ENCODE data around the gene MSMB. TPM values are rescaled to one million over a fixed set of nuclear protein-coding genes. Genes with fewer than 3 reads are reported as not detected.
"Not testable (repeated sequence)": the region's sequence is repeated elsewhere in the genome, so short reads cannot be mapped to it uniquely, and the experiment has no call there.

MSMB gene
- total RNA-seq: 15.8 TPM

DNA sequence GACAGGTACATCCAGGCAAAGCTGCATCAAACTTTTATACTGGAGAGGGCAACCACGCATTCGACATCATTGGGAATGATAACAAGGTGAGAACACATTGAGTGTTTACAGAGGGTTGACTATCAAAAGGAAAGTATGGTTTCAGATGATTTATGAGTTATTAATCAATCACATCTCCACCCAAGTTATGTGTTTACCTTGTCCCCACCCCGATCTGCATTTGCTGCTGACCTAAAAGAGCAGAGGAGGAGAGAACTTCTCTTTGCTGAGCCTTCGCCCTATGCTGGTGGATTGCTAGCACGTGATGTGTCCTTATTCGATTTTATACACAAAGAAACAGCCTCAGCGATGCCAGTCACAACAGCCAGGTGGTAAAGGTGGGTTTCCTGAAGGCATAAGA lies at the start of gene MSMB:
TSS of gene MSMB (minus strand) at position 9 of the 400 bp plus-strand sequence. CDS start 32 bp downstream, outside the sequence.
- peak; percentile 56 for DNase-seq (ENCODE audit: low spot score)

- DNase-seq (ENCODE audit: low spot score): no peak
Observed at GRCh38 chr10:46094931-46095750, 49.1 kb upstream of the MSMB start.

GRCh38 chr10:46094197-46094500 lies 48.1 kb upstream of the MSMB start:
- no peak for DNase-seq (ENCODE audit: low spot score)

- DNase-seq (ENCODE audit: low spot score): not testable (repeated sequence)
Observed at GRCh38 chr10:46093316-46094196, 47.5 kb upstream of the MSMB start.

- DNase-seq (ENCODE audit: low spot score): no peak
Observed at GRCh38 chr10:46092524-46093081, 46.5 kb upstream of the MSMB start.

DNA sequence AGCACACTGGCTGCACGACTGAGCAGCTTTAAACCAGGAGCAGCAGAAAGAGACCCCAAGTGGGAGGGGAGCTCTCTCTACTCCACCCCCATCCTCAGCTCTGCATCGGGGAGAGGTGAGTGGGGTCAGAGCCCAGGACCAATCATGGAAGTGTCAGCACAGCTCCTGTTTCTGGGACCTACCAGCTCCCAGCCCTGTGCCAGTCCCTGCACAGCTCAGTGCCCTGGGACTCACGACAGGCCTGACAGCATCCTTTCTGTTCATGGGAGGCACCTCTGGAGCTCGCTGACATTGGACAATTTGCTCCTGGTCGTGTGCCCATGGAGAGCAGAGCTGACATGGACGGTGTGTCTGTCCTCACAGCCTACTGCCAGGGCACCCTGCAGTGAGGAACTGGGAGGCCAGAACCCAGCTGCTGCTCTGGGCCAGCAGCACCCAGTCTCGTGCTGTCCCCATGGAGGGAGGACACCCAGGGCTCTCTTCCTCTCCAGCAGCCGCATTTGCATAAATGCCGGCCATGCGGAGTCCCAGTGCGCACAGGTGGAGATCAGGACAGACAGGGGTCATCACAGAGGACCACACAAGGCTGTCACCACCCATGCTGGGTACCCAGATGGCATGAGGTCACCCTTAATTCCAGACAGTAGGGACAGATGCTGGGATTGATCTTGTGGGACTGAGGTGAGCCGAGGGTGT lies 45.9 kb upstream of the MSMB start:
- DNase-seq (ENCODE audit: low spot score): no peak

- no peak for DNase-seq (ENCODE audit: low spot score)
Observed at GRCh38 chr10:46091080-46091827, 45.2 kb upstream of the MSMB start.

DNA sequence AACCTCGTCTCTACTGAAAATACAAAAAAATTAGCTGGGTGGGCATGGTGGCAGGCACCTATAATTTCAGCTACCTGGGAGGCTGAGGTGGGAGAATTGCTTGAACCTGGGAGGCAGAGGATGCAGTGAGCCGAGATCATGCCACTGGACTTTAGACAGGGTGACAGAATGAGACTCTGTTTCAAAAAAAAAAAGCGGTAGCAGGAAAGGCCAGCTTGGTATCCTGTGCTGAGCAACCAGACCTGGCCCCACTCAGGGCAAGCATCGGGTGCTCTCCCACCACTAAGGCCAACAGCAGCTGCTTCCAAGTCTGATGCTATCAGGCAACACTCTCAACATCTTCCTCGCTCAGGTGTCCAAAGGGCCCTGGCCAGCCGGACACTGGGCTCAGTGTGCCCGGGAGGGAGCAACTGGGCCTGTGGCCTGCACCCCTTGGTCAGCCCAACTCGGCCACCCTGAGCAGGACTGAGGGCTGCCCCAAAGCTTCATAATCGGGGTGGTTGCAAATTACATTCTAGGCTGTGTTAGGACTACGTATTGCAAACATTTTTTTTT lies 44.3 kb upstream of the MSMB start:
- DNase-seq (ENCODE audit: low spot score): no peak

GRCh38 chr10:46087381-46087780 lies 41.3 kb upstream of the MSMB start:
- DNase-seq (ENCODE audit: low spot score): not testable (repeated sequence)

DNA sequence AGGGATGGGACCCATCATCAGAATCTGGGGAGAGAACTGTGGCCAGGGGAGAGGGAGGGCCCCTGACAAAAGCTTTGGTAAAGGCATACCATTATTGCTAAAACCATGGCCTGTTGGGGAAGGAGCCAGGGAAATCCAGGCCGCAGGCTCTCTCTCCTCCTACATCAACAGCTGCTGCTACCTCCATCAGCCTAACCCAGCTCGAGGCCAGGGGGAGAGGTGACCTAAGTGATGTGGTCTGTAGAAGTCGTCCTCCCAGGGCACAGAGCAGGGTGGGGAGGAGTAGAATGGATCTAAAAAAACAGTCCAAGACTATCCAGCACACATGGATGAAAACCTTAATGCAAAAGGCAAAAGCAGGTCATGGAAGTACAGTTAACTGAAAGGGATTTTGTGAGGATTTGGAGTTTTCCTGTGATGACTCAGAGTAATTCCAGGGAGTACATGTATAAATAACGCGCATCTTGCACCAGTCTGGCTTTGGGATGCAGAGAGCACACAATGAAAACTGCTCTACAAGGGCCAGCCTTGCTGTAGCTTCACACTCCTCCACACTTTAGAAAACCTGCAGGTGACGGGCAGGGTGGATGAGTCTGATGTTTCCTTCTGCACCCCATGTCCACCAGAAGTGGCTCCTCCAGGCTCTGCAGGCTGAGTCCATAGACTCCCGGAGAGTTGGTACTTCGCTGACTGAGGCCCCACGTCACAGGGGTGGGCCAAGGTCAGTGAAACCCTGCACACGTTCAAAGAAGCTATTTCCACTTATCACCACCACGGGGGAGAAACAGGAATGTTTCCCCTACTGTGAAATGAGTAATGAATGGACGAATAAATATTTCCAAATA lies 38.5 kb upstream of the MSMB start:
- DNase-seq (ENCODE audit: low spot score): no peak

DNA sequence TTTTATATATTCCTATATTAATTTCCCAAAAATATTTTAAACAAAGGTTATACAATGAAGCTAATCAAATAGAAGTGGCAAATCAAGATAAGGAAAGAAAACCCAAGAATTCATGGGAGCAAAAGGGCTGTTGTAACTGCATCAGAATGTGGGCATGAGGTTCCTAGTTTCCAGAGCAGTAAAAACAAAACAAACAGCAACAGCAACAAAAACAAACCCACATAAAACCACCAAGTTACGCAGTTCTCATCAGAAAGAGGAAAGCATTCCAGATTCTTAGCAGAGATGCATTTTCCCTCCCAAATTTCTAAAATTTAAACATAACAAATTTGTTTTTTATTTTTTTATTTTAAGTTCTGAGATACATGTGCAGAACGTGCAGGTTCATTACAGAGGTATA lies 34.8 kb upstream of the MSMB start:
- no peak for DNase-seq (ENCODE audit: low spot score)

- DNase-seq (ENCODE audit: low spot score): no peak
Observed at GRCh38 chr10:46079831-46080585, 33.9 kb upstream of the MSMB start.

DNA sequence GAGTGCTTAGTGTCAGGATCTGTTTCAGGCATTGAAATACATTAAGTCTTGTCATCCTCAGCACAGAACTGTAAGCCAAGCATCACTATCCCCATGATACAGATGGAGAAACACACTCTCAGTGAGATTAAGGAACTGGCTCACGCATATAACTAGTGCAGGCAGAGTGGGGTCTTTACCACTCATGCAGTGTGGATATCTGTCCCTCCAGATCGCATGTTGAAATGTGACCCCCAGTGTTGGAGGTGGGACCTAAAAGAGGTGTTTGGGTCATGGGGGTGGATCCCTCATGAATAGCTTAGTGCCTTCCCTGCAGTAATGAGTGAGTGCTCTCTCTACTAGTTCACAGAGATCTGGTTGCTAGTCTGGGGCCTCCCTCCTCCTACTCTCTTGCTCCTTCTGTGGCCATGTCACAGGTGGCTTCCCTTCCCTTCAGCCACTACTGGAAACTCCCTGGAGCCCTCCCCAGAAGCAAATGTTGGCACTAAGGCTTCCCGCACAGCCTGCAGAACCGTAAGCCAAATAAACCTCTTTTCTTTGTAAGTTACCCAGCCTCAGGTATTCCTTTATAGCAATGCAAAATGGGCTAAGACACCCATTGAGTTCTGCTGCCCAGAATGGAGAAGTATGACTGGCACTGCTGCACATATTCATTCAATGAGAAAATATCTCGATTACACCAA lies 31.8 kb upstream of the MSMB start:
- no peak for DNase-seq (ENCODE audit: low spot score)

GRCh38 chr10:46077141-46077554 lies 31.1 kb upstream of the MSMB start:
- no peak for DNase-seq (ENCODE audit: low spot score)

DNA sequence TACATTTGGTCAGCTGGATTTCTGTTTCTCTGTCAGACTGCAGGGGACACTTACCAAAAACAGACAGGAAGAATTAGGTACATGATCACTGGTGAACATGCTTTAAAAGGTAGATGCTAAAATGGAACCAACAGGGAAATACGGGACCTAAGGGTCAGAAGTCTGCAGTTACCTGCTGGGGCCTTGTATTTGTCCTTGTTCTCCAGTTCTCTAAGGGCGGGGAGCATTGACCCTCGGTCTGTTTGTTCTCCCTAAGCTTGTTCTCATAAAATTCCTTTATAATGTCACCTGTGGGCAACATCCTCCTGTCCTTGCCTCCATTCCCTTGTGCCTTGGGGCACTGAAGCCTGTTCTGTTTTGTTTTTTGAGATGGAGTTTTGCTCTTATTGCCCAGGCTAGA lies 29.8 kb upstream of the MSMB start:
- no peak for DNase-seq (ENCODE audit: low spot score)

DNA sequence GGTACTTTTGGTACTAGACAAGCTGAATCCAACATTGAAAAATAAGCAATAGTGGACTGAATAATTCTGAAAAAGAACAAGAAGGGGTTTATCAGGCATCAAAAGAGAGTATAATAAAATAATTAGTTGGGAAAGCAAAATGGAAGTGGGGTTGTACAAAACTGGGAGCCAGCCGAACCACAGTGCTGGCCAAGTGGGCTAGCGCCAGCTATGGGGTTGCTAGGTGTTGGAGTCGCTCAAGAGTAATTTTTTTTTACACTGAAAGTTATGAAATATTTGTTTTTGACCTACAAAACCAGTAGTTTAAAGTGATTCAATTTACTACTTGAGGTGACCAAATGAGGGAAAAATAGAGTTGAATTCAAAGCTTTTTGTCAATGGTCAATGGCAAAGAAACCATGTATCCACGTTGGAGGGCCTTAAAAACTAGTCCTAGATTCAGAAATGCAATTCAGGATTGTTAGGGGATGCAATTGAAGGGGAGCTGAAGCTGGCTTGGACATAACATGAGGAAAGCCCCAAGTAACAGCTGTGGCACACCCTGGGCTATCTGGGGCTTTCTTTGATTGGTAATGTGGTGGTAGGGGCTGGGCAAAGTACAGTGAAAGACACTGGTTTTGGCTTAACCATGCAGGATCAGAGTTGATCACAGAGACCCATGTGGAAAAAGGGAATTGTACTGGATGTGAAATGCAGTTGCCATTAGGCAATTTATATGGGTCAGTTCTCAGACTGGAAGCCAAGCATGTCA lies 28.3 kb upstream of the MSMB start:
- no peak for DNase-seq (ENCODE audit: low spot score)

DNA sequence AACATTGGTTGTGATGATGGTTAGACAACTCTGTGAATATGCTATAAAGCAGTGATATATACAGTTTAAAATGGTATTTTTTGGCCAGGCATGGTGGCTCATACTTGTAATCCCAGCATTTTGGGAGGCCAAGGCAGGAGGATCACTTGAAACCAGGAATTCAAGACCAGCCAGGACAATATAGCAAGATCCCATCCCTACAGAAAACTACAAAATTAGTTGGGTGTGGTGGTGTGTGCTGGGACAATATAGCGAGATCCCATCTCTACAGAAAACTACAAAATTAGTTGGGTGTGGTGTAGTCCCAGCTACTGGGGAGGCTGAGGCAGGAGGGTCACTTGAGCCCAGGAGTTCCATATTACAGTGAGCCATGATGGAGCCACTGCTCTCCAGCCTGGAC lies 27.5 kb upstream of the MSMB start:
- no peak for DNase-seq (ENCODE audit: low spot score)

- DNase-seq (ENCODE audit: low spot score): no peak
Observed at GRCh38 chr10:46070749-46071148, 24.7 kb upstream of the MSMB start.
